HG02588 (cell line): ENCODE results near the gene LHPP.

Source experiments
- ATAC-seq: cut with Tn5 transposase; IDR thresholded peaks from one replicate; pipeline ENCODE4 v1.9.1; 2021; ENCODE audit warnings: mild to moderate bottlenecking, moderate library complexity; ENCODE audit not compliant: unreplicated experiment

LHPP gene

DNA sequence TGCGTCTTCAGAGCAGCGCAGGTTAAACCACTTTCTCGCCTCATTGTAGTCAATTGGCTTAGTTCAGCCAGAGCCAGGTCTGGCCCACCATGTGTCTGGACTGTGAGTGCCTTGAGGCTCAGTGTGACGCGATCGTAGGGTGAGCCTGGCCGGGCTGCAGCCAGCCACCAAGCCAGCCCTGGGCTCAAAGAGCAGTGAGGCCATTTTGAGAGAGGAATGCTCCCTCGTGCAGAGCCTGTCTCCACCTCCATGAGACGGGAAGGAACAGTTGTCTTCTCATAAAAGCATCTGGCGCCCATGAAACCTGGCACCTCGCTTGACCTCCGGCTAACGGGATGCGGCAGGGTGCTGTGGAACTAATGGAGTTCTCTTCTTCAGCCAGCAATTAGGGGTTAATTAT, 34.5 kb downstream of the LHPP start:
- no peak for ATAC-seq

- no peak for ATAC-seq
Observed at GRCh38 chr10:124496620-124497019, 35.0 kb downstream of the LHPP start.

DNA sequence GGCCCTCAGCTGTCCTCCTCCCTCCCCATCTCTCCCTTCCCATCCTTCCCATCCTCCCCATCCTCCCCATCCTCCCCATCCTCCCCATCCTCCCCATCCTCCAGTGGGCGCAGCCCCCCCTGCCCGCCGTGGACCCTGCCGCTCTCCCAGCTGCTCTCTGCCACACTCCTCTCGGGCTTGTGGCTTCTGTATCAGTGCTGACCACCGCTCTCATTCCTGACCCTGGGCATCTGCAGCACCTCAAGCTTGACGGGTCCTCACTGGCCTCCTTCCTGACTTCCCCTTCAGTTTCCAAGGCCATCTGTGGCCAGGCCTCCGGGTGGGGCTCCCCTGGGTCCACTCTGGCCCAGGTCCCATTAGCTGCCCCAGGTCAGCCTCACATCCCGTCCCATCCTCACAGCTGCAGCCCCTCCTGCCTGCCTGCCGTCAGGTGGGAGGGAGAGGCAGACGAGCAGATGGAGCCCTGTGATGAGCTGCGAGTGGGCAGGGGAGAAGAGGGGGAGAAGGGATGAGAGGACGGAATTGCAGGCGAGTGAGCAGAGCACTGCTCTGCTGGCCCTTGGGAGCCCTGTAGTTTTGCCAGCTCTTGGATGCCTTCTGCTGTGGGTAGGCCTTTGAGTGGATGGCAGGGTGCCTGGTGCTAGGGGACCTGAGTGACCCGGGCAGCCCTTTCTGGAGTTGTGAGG, 35.7 kb downstream of the LHPP start:
- ATAC-seq = no peak

GRCh38 chr10:124498056-124498455, 36.4 kb downstream of the LHPP start:
- no peak for ATAC-seq

- ATAC-seq = no peak
Observed at GRCh38 chr10:124500757-124501156, 39.1 kb downstream of the LHPP start.

GRCh38 chr10:124504711-124505110, 43.1 kb downstream of the LHPP start:
- no peak for ATAC-seq

DNA sequence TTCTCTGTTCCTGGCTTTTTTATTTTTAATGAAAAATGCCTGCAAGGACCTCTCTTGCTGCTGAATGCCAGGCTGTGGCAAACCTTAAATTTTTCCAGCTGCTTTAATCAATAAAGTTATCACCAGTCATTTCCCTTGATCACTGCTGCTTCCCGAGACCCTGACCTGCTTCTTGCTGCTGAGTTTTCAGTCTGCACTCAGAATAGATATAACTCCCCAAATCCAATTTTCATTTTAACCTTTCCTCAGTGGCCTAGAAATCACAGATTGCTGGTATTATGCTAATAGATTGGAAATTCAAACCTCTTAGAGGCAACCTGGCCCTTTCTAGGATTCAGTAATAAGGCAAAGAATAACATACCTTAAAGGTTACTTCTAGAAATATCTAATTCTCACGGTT, 43.7 kb downstream of the LHPP start:
- ATAC-seq = no peak

DNA sequence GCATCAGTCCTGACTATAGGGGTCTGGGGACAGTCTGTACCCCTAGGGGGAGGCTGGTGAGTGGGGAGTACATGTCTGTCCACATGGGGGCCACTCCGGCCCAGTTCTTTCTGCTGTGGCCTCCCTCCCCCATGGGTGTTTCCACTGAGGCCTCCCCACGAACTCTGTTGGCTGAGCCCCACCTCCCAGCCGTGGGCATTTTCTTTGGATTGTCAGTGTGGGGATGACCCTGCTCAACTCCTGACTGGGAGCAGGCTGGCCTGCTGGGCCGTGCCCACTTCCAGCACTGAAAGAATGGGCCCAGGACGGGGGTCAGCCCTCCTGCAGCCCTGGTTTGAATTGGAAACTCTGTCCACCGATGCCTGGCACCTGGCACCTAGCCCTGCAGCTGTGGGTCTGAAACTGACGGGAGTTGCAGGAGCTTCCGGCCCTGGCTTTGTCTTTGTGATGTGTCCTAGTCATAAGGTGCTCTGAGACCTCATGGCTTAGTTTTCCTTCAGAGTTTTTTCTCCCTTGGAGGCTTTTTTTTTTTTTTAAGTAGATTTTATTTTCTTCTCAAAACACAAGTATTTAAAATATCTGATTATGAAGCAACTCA, 46.5 kb downstream of the LHPP start:
- no peak for ATAC-seq

DNA sequence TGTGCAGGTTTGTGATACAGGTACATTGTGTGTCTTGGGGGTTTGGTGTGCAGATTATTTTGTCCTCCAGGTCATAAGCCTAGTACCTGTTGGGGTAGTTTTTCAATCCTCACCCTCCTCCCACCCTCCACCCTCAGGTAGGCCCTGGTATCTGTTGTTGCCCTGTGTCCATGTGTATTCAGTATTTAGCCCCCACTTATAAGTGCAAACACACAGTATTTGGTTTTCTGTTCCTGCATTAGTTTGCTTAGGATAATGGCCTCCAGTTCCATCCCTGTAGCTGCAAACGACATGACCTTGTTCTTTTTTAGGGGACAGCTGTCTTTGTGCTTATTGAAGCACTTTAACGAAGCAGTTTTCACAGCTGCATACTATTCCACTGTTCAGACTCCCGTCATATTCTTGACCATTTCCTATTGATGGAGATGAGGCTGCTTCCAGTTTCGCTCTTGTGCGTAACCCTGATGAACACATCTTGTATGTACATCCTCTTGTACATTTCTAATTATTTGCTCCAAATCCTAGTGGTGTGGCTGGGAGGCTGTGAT, 47.4 kb downstream of the LHPP start:
- ATAC-seq = no peak

DNA sequence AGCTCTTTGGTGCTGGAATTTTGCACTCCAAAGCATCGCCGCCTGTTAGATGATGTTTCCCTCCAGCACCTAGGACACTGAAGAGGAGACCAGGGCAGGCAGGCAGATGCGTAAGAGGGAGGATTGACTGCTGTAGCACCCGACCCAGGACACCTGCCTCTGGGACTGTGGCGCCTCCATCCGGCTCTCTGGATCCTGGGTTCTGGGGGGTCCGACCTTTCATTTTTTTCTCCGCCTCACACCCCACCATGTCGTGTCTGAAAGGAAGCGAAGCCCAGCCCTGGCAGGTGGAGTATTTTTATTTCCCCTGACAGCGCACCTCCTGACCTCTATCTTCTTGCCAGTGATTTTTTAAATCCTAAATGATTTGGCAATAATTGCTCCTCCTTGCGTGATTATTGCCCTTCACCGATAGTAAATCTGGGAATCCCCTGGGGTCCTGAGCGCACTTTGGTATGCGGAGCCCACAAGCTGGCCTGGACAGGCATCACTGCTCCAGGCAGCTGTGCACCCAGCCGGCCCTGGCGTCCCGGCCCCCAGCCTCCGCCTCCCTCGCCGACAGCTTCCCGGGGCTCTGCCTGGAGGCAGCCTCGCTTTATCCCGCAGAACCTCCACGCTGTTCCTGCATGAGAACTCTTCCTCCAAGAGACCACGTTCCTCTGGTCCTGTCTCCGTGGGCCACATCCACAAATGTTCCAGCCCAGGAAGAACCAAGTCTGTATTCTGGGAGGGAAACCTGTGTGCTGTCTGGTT, 48.4 kb downstream of the LHPP start:
- ATAC-seq = no peak

GRCh38 chr10:124510759-124511158, 49.1 kb downstream of the LHPP start:
- no peak for ATAC-seq

- no peak for ATAC-seq
Observed at GRCh38 chr10:124511205-124512039, 49.8 kb downstream of the LHPP start.

- ATAC-seq = no peak
Observed at GRCh38 chr10:124512040-124512428, 50.4 kb downstream of the LHPP start.

DNA sequence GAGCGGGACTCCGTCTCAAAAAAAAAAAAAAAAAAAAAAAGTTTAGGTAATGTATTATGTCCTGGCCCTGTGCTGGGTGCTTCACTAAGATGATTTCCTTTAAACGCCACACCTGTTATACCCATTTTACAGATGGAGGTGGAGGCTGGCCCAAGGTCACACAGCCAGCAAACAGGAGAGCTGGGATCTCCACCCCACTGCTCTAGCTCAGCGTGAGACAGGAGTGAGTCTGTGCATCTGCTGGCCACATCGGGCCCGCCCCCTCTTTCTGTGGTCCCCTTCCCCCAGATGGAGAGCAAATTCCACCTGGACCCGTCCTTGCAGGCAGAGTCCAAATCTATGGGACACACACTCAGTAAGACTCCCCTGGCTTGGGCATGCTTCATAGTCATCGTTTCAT, 51.0 kb downstream of the LHPP start:
- ATAC-seq = no peak

GRCh38 chr10:124515244-124515970, 53.8 kb downstream of the LHPP start:
- no peak for ATAC-seq

GRCh38 chr10:124516181-124516580, 54.6 kb downstream of the LHPP start:
- no peak for ATAC-seq

- ATAC-seq = no peak
Observed at GRCh38 chr10:124516746-124517397, 55.2 kb downstream of the LHPP start.

- ATAC-seq = no peak
Observed at GRCh38 chr10:124517461-124517860, 55.8 kb downstream of the LHPP start.

DNA sequence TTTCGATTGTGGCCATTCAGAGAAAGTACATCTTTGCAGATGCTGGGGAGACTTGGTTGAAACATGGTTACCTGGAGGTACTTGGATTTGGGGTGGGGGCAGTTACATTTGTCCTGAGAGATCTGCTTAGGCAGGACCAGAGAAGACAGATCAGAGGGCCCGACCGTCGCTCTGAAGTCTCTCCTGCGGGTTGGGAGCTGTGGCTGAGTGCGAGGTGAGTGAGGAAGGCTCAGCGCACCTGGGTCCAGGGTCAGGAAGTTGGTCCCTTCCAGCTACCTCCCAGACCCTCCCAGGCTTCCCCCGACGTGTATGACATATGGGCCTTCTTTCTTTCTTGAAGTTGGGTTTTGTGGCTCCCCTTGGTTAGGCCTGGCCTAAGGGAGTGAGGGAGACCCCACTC, 56.3 kb downstream of the LHPP start:
- no peak for ATAC-seq

- no peak for ATAC-seq
Observed at GRCh38 chr10:124518366-124518765, 56.7 kb downstream of the LHPP start.
